Ovary (tissue), 3 donors: Measurements from ENCODE around the gene SEMA5A.

Source experiments
- EP300 ChIP-seq: sonication (generic); formaldehyde crosslinking; IDR thresholded peaks from one replicate; pipeline ENCODE4 v1.6.1; 2017; ENCODE audit warnings: antibody characterized with exemption
- POLR2A ChIP-seq: fragments of 450-650 bp; IDR thresholded peaks from one replicate; pipeline ENCODE4 v1.6.1; 2017; ENCODE audit warnings: antibody characterized with exemption, mild to moderate bottlenecking, moderate library complexity
- TF ChIP-seq, protein P1 (sequence below), 3 donors: fragments of 450-650 bp in 2 of 3; fragments of 200-600 bp in 1 of 3; IDR thresholded peaks; one replicate each; pipeline versions ENCODE4 v1.5.1 to v1.8.0; 2016 to 2022; ENCODE audit warnings: antibody characterized with exemption in 3 of 3, mild to moderate bottlenecking in 1 of 3
- donor health status: DM: no; HTN: no; CAD: no.

DNA sequence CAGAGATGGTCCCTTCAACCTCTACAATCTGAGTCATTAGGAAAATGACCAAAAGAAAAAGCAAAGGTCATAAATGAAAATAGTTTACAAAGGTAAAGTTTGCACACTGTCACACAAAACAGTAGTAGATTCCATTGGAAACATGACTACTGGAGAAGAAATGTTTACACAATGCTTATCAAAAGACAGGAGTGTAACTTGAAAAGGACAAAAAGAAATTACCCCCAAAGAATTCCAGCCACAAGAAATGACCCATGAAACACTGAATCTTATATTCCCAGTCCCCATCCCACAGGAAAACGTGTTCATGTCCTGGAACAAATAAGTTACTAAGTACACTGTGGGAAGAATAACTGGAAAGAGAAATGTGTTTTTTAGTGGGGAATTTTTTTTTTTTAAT is 385.1 kb downstream of the SEMA5A start:
- TF ChIP-seq, protein P1, sequence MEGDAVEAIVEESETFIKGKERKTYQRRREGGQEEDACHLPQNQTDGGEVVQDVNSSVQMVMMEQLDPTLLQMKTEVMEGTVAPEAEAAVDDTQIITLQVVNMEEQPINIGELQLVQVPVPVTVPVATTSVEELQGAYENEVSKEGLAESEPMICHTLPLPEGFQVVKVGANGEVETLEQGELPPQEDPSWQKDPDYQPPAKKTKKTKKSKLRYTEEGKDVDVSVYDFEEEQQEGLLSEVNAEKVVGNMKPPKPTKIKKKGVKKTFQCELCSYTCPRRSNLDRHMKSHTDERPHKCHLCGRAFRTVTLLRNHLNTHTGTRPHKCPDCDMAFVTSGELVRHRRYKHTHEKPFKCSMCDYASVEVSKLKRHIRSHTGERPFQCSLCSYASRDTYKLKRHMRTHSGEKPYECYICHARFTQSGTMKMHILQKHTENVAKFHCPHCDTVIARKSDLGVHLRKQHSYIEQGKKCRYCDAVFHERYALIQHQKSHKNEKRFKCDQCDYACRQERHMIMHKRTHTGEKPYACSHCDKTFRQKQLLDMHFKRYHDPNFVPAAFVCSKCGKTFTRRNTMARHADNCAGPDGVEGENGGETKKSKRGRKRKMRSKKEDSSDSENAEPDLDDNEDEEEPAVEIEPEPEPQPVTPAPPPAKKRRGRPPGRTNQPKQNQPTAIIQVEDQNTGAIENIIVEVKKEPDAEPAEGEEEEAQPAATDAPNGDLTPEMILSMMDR (IDR thresholded peaks at IDR 0.05): no peak
- TF ChIP-seq POLR2A (no peak), EP300 (no peak)
